Neural progenitor cell (in vitro differentiated cells): ENCODE measurements around the gene XRN1. TPM values are rescaled to one million over a fixed set of nuclear protein-coding genes. Genes with fewer than 3 reads are reported as not detected.

Source experiments
- DNase-seq: peaks from one replicate; pipeline ENCODE4 v3.0.0-alpha.2; 2016; ENCODE audit warnings: low spot score
- H2AFZ ChIP-seq: fragments of 200-600 bp; sonication (generic); replicated peaks from 2 replicates; pipeline ENCODE4 v1.6.1; 2016; ENCODE audit warnings: antibody characterized with exemption
- H3F3A ChIP-seq: fragments of 200-600 bp; sonication (generic); 2 replicates; pipeline ENCODE4 v1.6.1; 2016; ENCODE audit warnings: antibody characterized with exemption, low read depth
- H3K27ac ChIP-seq: fragments of 200-600 bp; sonication (generic); 2 replicates; pipeline ENCODE4 v1.5.1; 2016; ENCODE audit warnings: mild to moderate bottlenecking
- H3K27me3 ChIP-seq: fragments of 200-600 bp; sonication (generic); 2 replicates; pipeline ENCODE4 v1.6.1; 2016; ENCODE audit warnings: mild to moderate bottlenecking, moderate library complexity
- H3K36me3 ChIP-seq: fragments of 200-600 bp; sonication (generic); 2 replicates; pipeline ENCODE4 v1.5.1; 2016
- H3K4me1 ChIP-seq: fragments of 200-600 bp; sonication (generic); 2 replicates; pipeline ENCODE4 v1.6.1; 2016; ENCODE audit warnings: mixed run types
- H3K4me2 ChIP-seq: fragments of 200-600 bp; sonication (generic); 2 replicates; pipeline ENCODE4 v1.6.1; 2016
- H3K4me3 ChIP-seq: fragments of 200-600 bp; sonication (generic); 2 replicates; pipeline ENCODE4 v1.5.1; 2016
- H3K79me2 ChIP-seq: fragments of 200-600 bp; sonication (generic); 2 replicates; pipeline ENCODE4 v1.6.1; 2016; ENCODE audit warnings: low read depth
- H3K9ac ChIP-seq: fragments of 200-600 bp; sonication (generic); 2 replicates; pipeline ENCODE4 v1.6.1; 2016
- H3K9me3 ChIP-seq: fragments of 200-600 bp; sonication (generic); 2 replicates; pipeline ENCODE4 v1.5.1; 2016; ENCODE audit warnings: low read depth
- H4K20me1 ChIP-seq: fragments of 200-600 bp; sonication (generic); 2 replicates; pipeline ENCODE4 v1.6.1; 2016; ENCODE audit warnings: low read depth
- H3K27ac Mint-ChIP-seq: 3 replicates; pipeline ENCODE4 v1.8.0; 2021; ENCODE audit warnings: mixed read lengths
- H3K27me3 Mint-ChIP-seq: 2 replicates; pipeline ENCODE4 v1.8.0; 2022; ENCODE audit warnings: low read depth, mild to moderate bottlenecking, inconsistent platforms, moderate library complexity, mixed read lengths; ENCODE audit not compliant: insufficient read depth
- H3K36me3 Mint-ChIP-seq: 3 replicates; pipeline ENCODE4 v1.8.0; 2021; ENCODE audit warnings: mixed read lengths
- H3K4me1 Mint-ChIP-seq: 3 replicates; pipeline ENCODE4 v1.8.0; 2021; ENCODE audit warnings: mixed read lengths
- H3K4me3 Mint-ChIP-seq: 3 replicates; pipeline ENCODE4 v1.8.0; 2021; ENCODE audit warnings: mild to moderate bottlenecking, moderate library complexity, mixed read lengths
- H3K9me3 Mint-ChIP-seq: 3 replicates; pipeline ENCODE4 v1.8.0; 2020; ENCODE audit warnings: mixed read lengths
- CTCF ChIP-seq: fragments of 200-600 bp; sonication (generic); IDR thresholded peaks from 2 replicates; pipeline ENCODE4 v1.5.1; 2017; ENCODE audit warnings: antibody characterized with exemption, mild to moderate bottlenecking
- EZH2 ChIP-seq: fragments of 200-600 bp; sonication (generic); IDR thresholded peaks from 2 replicates; pipeline ENCODE4 v1.6.1; 2017; ENCODE audit warnings: antibody characterized with exemption, mild to moderate bottlenecking, moderate library complexity
- EZH2phosphoT487 ChIP-seq: fragments of 200-600 bp; sonication (generic); IDR thresholded peaks from 2 replicates; pipeline ENCODE4 v1.6.1; 2017; ENCODE audit warnings: antibody characterized with exemption
- total RNA-seq: library from RNA; depleted of rRNA; stranded (reverse); fragments of >200 nt; gene quantifications from 2 replicates; pipeline ENCODE4 v1.2.3, GENCODE V29; 2015; ENCODE audit warnings: low replicate concordance

Gene XRN1
- total RNA-seq, 1 donor from 2014 or later = 40.1 TPM

DNA sequence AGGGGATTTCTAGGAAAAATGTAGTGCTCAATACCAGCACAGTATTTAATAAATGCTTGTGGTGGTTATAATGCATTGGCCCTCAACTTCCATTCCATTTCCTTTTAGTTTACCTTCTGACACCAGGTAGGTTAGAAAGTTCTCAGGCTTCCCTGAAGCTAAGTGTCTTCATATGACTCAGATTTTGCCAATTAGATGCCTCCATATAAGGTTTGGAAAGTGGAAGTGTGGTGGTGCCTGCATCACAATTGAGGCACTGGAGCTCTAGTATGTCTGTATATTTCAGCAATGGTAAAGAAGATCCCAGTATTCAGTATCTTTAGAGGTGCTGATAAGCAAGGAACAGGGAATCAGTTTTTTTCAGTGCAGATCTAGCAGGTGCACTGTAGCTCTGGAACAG lies 18.3 kb downstream of the XRN1 start:
- Mint-ChIP-seq H3K4me3 (no peak overlapping the region), H3K36me3 (peaks cover 18% of the 10 kb centered on the region), H3K27ac (no peak overlapping the region), H3K27me3 (no peaks in the 10 kb centered on the region), H3K9me3 (no peaks in the 10 kb centered on the region), H3K4me1 (no peaks in the 10 kb centered on the region)
- Histone ChIP-seq H3K4me1 (no peaks in the 10 kb centered on the region), H3K27me3 (no peaks in the 10 kb centered on the region), H3K9ac (no peak overlapping the region), H3K4me3 (no peak overlapping the region), H4K20me1 (no peaks in the 10 kb centered on the region), H3F3A (peaks cover 16% of the 10 kb centered on the region), H3K27ac (no peak overlapping the region), H3K36me3 (no peaks in the 10 kb centered on the region), H3K79me2 (peaks cover 10% of the 10 kb centered on the region), H3K4me2 (no peak overlapping the region), H2AFZ (no peak overlapping the region), H3K9me3 (no peaks in the 10 kb centered on the region)
- no peak for DNase-seq
- TF ChIP-seq EZH2 = no peak
- no peak for TF ChIP-seq EZH2phosphoT487
- TF ChIP-seq CTCF = no peak

GRCh38 chr3:142424754-142425153 lies 23.1 kb downstream of the XRN1 start:
- H3K4me1 Mint-ChIP-seq = no peaks in the 10 kb centered on the region
- no peak overlapping the region for H3K27ac Mint-ChIP-seq

DNA sequence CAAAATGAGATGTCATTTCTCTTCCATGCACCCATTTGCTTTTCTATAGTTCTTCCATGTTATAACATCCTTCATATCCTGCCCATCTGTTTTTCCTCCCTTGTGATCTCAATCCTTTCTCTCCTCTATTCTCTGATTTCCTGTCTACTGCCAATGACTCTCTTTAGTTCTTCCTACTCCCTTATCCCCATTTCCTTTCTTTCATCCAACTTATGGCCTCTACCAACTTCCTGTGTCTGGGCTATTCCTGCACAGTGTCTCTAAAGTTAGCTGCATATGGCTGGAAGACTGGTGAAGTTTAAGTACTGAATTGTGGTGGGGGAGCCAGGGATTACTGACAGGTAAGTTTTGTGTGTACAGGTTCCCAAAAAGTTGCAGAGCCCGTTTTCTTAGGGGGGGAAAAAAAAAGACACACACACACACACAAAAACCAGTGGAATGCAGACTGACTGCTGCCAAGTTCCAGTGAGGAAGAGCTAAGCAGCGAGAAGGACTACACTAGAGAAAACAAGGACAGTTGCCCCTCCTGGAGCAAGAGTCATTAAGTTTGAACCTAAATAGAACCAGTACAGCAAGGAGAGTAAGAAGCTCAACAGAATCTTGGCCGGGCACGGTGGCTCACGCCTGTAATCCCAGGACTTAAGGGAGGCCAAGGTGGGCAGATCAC lies 28.8 kb downstream of the XRN1 start:
- H3K36me3 Mint-ChIP-seq = peaks cover 16% of the 10 kb centered on the region

More at GRCh38 chr3:142424754-142425153, 23.1 kb downstream of the XRN1 start:
- Histone ChIP-seq H2AFZ (no peak overlapping the region), H3K9ac (no peak overlapping the region), H3K36me3 (peaks cover 16% of the 10 kb centered on the region), H4K20me1 (no peaks in the 10 kb centered on the region), H3K4me1 (no peaks in the 10 kb centered on the region), H3K4me3 (no peak overlapping the region), H3K4me2 (no peak overlapping the region), H3K27ac (no peak overlapping the region), H3F3A (peaks cover 6% of the 10 kb centered on the region), H3K27me3 (no peaks in the 10 kb centered on the region), H3K79me2 (no peaks in the 10 kb centered on the region), H3K9me3 (no peaks in the 10 kb centered on the region)
- Mint-ChIP-seq H3K36me3 (peaks cover 14% of the 10 kb centered on the region), H3K4me3 (no peak overlapping the region), H3K9me3 (no peaks in the 10 kb centered on the region), H3K27me3 (no peaks in the 10 kb centered on the region)
- TF ChIP-seq CTCF (no peak), EZH2 (no peak), EZH2phosphoT487 (no peak)
- DNase-seq = no peak

More for the DNA sequence above, 28.8 kb downstream of the XRN1 start:
- TF ChIP-seq CTCF (no peak), EZH2 (no peak), EZH2phosphoT487 (no peak)
- no peak overlapping the region for H3K9ac ChIP-seq
- no peak overlapping the region for H3K4me2 ChIP-seq
- Mint-ChIP-seq H3K4me3 (no peak overlapping the region), H3K27me3 (peaks cover 2% of the 10 kb centered on the region), H3K27ac (no peak overlapping the region), H3K4me1 (no peaks in the 10 kb centered on the region), H3K9me3 (no peaks in the 10 kb centered on the region)
- no peak overlapping the region for H2AFZ ChIP-seq
- H3K27ac ChIP-seq = no peak overlapping the region
- no peak for DNase-seq
- H3K79me2 ChIP-seq = no peaks in the 10 kb centered on the region
- no peak overlapping the region for H3K4me3 ChIP-seq
- H3K36me3 ChIP-seq = peaks cover 21% of the 10 kb centered on the region
- no peaks in the 10 kb centered on the region for H3K4me1 ChIP-seq
- no peaks in the 10 kb centered on the region for H3K9me3 ChIP-seq
- H3F3A ChIP-seq = no peaks in the 10 kb centered on the region
- no peaks in the 10 kb centered on the region for H3K27me3 ChIP-seq
- no peaks in the 10 kb centered on the region for H4K20me1 ChIP-seq
